HG03565 (cell line): Measurements from ENCODE around the gene CD248.
A peak's percentile ranks its signal among the peaks of the same experiment; 100 is the strongest.
"Not testable (repeated sequence)": the region's sequence is repeated elsewhere in the genome, so short reads cannot be mapped to it uniquely, and the experiment has no call there.

Experiments used
- ATAC-seq: cut with Tn5 transposase; IDR thresholded peaks from one replicate; pipeline ENCODE4 v1.9.1; 2021; ENCODE audit warnings: mild to moderate bottlenecking, moderate library complexity; ENCODE audit not compliant: unreplicated experiment

The CD248 gene

DNA sequence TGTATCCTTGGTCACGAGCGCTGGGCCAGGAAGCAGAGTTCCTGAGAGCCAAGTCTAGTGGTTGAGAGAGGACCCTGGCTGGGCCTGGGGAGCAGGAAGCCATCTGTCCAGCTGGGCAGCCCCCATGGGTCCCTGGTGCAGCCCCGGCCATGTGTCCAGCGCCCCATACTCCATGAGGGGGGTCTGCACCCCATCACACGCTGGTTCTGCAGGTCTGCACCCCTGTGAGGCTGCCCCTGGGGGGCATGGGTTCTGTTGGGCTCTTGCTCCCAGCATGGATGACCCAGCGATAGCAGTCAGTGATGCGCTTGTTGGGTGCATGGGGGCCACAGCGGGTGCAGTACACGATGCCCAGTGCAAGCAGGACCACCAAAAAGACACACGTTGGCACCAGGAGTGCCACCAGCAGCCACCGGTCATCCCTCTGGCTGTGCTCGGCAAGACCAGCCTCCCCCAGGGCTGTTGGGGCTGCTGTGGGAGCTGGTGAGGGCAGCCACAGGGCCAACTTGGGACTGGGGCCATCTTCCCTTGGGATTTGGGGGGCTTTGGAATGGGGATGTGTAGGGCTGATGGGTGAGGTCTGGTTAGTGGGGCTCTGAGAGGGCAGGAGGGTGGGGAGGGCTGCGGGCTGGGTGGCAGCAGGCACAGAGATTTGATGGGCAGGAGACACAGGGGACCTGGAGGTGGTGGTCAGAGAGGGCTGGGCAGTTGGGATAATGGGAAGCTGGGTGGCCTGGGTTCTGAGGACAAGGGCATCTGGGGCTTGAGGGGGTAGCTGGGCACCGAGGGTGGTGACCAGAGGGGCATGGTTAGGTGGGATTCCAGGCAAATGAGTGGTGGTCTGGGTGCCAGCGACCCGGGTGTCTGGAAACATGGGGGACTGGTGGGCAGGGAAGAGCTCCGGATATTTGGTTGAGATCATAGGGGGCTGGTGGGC lies 2.0 kb downstream of the CD248 start:
- ATAC-seq: no peak

DNA sequence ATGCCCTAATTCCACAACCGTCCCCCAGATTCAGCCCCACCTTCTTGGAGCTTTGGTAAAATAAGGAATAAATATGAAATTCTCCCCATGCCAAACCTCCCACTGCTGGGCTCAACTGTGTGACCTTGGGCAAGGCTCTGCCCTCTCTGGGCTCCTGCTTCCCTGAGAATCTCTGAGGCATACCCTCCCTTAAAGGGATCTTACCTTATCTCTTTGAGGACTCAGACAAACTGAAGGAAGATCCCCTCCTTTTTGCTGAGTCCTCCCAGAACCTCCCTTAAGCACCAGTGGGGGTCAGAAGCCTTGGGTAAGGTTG lies 2.7 kb downstream of the CD248 start:
- ATAC-seq: no peak

DNA sequence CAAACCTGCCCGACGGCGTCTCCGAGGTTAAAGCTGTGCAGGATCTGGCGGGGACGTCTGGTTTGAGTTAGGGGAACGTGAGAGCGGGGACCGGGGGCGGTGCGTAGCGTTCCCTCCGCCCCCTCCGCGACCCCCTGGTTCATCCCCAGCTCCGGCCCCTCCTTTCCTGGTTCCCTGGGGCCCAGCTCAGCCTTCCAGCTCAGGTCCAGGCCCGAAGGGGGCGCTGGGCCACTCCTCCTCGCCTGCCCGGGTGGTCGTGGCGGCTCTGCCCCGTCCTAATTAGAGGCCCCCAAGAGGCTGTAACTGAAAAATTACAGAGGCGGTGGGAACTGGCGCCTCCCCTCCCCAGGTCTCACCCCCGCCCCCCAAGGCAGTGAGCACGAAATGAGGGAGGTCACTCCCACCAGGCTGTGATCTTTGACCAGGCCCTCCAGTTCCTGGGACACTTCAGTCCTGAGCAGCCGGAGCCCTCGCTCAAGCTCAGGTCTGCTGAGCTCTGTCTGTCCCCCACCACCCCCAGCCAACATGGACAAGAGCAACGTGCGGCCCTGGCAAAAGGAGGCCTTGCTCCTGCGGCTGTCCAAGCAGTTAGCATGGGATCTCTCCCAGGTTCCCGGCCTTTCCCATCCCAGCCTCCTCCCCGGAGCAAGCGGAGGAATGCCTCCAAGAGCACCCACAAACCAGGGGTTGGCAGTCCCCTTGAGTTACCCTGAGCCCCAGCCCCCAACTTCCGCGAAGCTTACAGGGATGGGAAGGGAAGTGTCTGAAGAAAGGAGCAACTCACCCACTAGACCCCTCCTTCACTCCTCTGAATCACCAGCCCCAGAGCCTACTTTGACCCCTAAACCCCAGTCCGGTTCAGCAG lies 3.3 kb downstream of the CD248 start:
- ATAC-seq: no peak

DNA sequence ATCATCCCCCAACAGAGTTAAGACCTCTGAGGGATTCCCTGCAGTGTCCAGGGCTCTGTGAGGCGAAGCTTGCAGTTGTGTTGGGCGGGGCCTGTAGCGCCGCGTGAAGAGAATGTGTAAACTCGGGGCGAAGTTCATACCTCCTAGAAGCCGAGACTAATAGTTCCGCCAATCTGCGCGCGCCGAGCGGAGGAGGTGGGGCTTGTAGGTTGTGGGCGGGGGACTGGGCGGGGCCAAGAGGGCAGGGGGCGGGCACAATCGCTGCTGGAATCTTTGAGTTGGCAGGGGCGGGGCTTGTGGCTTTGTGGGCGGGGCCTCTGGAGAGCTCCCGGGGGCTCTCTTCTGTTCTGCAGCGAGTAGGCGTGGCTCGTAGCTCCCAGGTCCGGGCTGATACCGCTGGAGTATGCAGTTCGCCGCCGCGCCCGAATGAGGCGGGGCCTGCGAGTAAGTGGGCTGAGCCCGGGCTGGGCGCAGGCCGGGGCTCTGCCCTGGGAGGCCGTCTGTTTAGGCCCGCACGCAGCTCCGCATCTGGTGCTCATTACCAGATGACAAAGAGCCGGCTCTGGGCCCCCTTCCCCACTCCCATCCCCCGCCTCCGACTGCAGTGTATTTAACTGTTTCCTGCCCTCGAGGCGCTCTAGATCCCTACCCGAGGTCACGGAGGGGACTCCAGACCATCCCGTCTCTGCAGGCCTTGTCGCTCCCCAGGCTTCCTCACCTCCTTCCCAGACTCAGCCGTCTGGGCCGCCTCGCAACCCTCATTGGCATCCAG lies 4.1 kb downstream of the CD248 start:
- peak; percentile 42 for ATAC-seq

DNA sequence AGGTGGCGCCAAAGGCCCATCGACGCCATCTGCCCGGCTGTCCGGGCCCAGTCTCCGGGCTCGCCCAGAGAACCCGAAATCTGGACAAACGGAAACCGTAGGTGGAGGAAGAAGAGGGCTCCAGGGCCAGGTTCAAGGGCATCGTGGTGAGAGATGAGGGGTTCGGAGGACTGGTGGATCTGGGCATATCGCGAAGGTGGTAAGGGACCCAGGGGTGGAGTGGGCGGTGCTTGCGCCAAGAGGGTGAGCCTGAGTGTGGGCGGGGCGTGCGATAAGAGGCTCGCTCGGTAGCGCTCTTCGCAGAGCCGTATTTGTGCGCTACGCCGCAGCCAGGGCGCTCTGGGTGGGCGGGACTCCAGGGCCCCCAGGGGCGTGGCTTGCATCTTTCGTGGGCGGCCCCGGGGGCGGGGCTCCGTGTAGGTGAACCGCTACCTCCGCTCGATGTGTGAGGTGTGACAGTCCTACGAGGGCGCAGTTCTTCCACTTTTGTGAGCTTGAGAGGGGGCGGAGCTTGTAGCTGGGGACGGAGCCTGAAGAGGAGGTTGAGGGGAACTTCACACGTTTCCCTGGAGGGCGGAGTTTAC lies 4.8 kb downstream of the CD248 start:
- peak; percentile 69 for ATAC-seq

DNA sequence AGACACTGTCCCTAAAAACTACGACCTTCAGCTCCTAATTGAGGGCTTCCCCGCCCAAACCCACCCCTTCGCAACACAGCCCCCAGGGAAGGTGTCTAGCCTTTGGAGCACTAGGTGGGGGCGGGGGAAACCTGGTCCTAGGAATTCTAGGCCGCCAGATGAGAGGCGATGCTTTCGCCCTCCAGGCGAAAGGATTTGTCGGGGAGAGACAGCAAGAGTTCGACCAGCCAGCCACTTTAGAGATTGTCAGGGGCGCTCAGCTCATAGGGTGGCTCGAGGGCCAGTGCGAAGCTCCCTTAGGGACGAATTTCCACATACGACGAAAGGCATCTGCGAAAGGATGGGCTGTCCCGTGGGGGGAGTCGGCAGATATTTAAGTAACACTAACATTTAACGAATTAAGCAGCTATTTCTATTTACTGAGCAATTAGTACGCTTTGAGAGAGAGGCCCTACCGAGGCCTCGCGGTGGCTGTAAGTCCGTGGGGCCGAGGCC lies 5.3 kb downstream of the CD248 start:
- ATAC-seq: no peak

DNA sequence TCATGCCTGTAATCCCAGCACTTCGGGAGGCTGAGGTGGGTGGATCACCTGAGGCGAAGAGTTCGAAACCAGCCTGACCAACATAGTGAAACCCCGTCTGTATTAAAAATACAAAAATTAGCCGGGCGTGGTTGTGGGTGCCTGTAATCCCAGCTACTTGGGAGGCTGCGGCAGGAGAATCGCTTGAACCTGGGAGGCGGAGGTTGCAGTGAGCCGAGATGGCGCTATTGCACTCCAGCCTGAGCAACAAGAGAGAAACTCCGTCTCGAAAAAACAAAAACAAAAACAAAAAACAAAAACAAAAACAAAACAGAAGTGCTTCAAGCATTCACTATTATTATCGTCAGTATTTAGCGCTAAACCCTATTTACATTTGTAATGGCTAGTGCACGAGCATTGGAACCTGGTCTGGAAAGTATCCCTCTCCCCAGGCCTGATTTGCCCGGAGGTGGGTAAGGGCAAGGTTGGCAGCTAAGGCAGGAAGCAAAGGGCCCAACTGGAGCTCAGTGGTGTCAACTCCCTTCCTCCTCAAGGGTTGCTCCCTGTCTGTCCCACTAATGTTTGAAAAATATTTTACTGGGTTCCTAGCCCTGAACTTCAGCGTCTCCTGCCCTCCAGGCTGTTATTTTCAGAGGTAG lies 5.9 kb downstream of the CD248 start:
- ATAC-seq: not testable (repeated sequence)

DNA sequence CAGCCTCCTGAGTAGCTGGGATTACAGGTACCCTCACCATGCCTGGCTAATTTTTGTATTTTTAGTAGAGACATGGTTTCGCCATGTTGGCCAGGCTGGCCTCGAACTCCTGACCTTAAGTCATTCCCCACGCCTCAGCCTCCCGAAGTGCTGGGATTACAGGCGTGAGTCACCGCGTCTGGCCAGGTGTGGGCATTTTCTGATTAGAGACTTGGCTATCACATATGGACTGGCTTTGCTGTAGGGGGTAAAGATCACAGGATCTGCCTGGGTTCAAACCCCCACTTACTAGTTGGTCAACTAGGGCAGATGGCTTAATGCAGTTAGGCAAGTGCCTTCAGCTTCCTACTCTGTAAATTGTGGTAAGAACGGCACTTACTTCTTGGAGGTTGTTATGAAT lies 6.5 kb downstream of the CD248 start:
- ATAC-seq: no peak

DNA sequence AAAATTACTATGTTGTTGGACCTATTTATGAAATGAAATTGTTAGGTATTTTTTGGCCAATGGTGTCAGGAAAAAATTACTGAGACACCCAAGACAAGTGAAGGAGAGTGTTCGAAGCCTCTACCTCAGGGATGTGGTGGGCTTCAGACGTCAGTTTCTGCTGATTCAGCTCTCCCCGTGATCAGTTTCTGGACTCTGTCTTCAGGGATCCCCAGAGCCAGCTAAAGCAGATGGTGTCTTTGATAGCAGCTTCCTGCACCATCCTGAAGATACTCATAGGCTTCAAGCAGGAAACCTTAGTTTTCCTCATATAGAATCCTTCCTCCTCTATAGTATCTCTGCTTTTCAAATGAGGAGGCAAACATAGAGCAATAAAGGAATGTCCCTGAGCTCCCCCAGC lies 7.4 kb downstream of the CD248 start:
- ATAC-seq: no peak

DNA sequence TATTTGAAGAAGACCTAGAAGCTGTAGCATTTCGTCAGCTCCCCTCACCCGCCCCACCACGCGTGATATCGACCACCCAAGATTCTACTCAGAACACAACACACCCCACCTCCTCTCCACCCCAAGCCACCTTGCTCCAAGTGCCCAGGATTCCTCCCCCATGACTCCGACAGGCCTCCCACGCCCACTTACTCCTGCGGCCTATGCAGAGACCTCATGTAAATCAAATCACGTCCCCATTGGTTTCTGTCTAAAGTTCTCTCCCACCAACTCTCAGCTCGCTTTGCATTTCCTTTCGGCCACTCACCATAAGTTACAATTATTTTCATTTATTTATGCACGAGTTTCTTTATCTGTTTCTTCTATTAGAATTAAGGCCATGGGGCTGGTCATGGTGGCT lies 14.2 kb downstream of the CD248 start:
- no peak for ATAC-seq

DNA sequence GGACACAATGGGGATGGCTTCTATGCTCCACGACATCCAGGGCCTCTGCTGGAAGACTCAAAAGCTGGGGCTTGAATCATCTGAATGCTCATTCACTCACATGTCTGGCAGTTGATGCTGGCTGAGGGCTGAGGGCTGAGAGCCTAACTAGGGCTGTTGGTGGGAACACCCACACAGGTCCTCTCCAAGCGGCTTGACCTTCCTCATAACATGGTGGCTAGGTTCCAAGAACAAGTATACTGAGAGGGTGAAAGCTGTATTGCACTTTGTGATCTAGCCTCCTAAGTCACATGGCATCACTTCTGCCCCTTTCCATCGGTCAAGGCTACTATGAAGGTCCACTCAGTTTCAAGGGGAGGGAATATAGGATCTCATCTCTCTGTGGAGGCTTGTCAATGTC lies 17.7 kb downstream of the CD248 start:
- no peak for ATAC-seq

DNA sequence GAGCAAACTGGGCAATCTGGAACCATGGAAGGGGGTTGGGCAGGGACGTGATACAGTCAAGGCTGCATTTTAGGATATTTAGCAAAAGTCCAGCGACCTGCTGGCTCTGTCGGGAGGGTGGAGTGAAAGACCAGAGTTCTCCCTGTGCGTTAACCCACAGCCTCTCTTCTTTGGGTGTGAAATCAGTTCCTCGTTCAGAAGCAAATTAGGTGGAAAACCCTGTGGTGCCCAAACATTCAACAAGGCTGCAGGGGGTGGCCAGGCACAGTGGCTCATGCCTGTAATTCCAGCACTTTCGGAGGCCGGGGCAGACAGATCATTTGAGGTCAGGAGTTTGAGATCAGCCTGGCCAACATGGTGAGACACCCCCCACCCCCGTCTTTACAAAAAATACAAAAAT lies 19.2 kb downstream of the CD248 start:
- ATAC-seq: no peak

DNA sequence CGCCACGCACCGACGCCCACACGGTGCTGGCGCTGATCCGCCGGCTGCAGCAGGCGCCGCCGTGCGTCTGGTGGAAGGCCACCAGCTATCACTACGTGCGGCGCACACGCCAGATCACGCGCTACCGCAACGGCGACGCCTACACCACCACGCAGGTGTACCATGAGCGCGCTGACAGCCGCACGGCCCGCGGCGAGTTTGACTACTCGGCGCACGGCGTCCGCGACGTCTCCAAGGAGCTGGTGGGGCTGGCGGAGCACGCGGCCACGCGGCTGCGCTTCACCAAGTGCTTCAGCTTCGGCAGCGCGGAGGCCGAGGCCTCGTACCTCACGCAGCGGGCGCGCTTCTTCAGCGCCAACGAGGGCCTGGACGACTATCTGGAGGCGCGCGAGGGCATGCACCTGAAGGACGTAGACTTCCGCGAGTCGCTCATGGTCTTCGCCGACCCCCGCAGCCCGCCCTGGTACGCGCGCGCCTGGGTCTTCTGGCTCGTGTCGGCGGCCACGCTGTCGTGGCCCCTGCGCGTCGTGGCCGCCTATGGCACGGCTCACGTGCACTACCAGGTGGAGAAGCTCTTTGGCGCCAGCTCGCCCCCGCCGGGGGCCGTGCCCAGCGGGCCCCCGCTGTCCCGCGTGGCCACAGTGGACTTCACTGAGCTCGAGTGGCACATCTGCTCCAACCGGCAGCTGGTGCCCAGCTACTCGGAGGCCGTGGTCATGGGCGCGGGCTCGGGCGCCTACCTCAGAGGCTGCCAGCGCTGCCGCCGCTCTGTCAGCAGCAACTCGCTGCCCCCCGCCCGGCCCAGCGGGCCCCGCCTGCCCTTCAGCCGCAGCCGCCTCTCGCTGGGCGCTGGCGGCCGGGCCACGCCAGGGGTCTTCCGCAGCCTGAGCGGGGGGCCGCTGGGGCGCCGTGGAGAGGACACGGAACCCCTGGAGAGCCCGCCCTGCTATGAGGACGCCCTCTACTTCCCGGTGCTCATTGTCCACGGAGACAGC lies 21.9 kb downstream of the CD248 start:
- ATAC-seq: no peak

DNA sequence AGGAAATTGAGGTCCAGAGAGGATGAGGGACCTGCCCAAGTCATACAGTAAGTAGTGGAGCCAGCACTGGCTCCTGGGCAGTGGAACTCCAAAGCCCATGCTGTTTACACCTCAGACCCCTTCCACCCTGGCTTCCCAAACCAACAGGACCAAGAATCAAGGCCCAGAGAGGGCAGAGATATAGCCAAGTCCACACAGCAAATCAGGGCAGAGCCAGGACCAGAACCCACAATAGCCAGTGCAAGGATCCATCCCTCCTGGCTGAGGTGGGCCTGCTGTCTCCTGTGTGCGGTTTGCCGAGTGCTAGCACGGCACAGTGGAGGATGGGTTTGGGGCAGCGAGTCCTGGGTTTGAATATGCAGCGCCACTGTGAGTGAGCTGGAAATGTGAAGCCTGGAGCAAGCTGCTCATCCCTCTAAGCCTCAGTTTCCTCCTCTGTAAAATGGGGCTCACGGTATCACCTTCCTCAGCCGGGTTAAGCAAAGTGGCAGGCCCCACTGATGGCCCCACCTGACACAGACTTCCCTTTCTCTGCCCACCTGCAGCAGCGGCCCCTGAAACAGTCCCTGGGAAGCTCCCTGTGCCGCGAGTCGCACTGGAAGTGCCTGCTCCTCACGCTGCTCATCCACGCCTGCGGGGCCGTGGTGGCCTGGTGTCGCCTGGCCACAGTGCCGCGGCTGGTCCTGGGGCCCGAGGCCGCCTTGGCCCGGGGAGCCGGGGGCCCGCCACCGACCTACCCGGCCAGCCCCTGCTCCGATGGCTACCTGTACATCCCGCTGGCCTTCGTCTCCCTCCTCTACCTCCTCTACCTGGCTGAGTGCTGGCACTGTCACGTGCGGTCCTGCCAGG lies 22.8 kb downstream of the CD248 start:
- ATAC-seq: no peak

DNA sequence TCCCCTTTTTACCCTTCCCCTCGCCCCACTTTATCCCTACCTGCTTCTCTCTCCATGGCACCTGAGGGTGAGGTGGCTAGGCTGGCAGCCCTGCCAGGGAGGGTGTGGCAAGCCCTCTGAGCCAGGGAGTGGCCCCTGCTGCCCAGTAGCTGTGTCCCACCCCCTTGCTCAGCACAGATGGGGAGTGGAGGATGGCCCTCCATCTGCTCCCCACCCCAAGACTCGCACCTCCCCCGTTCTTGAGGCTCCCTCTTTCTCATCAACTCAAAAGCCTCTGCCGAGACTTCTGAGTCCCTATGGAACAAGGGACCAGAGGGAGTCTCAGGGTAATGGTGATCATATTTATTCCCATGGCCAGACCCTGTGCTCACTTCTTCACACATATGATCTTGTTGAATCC lies 23.5 kb downstream of the CD248 start:
- ATAC-seq: no peak

DNA sequence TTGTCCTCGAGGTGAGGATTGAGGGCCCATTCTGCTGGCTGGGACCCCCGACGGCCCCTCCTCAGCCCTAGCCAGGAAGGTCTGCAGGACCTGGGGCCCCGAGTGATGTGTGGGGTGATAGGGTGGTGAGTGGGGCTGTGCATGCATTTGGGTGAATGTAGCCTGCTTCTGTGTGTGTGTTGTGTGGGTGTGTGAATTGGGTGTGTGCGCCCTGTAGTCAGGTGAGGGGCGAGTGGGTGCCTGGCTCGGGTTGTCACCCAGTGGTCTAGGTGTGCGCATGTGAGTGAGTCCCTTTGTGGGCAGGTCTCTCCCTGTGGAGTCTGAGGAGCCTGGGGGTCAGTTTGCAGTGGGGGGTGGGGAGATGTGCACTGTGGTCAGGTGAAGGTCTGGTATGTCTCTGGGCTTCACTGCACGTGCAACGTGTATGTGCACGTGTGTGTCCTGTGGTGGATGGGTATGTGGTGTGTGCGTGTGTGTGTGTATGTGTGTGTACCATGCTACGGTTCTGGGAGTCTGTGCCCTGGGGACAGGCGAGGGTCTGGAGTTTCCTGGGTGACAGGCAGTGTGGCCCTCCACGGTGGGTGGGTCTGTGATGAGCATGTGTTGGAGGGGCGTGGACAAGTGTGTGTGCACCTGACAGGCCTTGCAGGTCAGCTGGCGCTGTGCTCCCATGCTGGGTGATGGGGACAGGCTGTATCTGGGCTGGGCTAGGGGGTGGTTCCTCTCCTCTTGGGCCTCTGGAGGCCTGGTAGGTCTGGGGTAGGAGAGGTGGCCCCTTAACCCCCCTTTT lies 24.1 kb downstream of the CD248 start:
- no peak for ATAC-seq
